A673 (cell line): ENCODE results near the gene JPH2. TPM values are rescaled to one million over a fixed set of nuclear protein-coding genes. Genes with fewer than 3 reads are reported as not detected.

Source experiments
- BruUV-seq: library from RNA; stranded (reverse); fragments of 400-500 nt; replicated peaks from 2 replicates; lab custom pipeline; 2021; lab: Mats Ljungman, UMichigan
- CTCF ChIA-PET: fragments of 300-600 bp; sonication (Branson Sonifier 250); formaldehyde crosslinking; loops from one replicate; lab custom pipeline; 2022; ENCODE audit warnings: antibody characterized with exemption; lab: Charles Lee
- POLR2A ChIA-PET: fragments of 300-600 bp; sonication (Branson Sonifier 250); formaldehyde crosslinking; loops from one replicate; lab custom pipeline; 2022; ENCODE audit warnings: antibody characterized with exemption; ENCODE audit not compliant: low non-redundant PET; lab: Charles Lee
- DNase-seq: peaks from one replicate; pipeline ENCODE4 v3.0.0-alpha.2; 2015; ENCODE audit warnings: low spot score
- H3K27ac ChIP-seq: fragments of 200-600 bp; sonication (generic); 2 replicates; pipeline ENCODE4 v1.5.1; 2016; ENCODE audit warnings: mixed run types, low read depth, mild to moderate bottlenecking, mixed read lengths, antibody characterized with exemption, low read length; ENCODE audit not compliant: poor library complexity, severe bottlenecking
- H3K27me3 ChIP-seq: fragments of 200-600 bp; sonication (generic); replicated peaks from 2 replicates; pipeline ENCODE4 v1.6.1; 2017; ENCODE audit warnings: mixed run types, low read depth, mild to moderate bottlenecking, mixed read lengths, antibody characterized with exemption, low read length; ENCODE audit not compliant: insufficient read depth, poor library complexity
- H3K36me3 ChIP-seq: fragments of 200-600 bp; sonication (generic); 2 replicates; pipeline ENCODE4 v1.6.1; 2016; ENCODE audit warnings: mixed run types, mild to moderate bottlenecking, mixed read lengths, antibody characterized with exemption, low read length; ENCODE audit not compliant: insufficient read depth, poor library complexity, severe bottlenecking
- H3K4me1 ChIP-seq: fragments of 200-600 bp; sonication (generic); 2 replicates; pipeline ENCODE4 v1.6.1; 2017; ENCODE audit warnings: mixed run types, mild to moderate bottlenecking, mixed read lengths, antibody characterized with exemption, low read length; ENCODE audit not compliant: insufficient read depth, poor library complexity, severe bottlenecking
- H3K4me3 ChIP-seq: fragments of 200-600 bp; sonication (generic); 2 replicates; pipeline ENCODE4 v1.5.1; 2016; ENCODE audit warnings: low read depth, mixed run types, mild to moderate bottlenecking, mixed read lengths, low read length; ENCODE audit not compliant: poor library complexity, severe bottlenecking
- H3K9me3 ChIP-seq: fragments of 200-600 bp; sonication (generic); 2 replicates; pipeline ENCODE4 v1.6.1; 2016; ENCODE audit warnings: mixed run types, low read depth, mild to moderate bottlenecking, mixed read lengths, antibody characterized with exemption, low read length; ENCODE audit not compliant: poor library complexity, severe bottlenecking
- CTCF ChIP-seq: fragments of 300-800, 200-600 bp; sonication (generic); conservative IDR thresholded peaks from 2 replicates; pipeline ENCODE4 v1.5.1; 2017; ENCODE audit warnings: low read depth, mild to moderate bottlenecking, antibody characterized with exemption, low read length, moderate library complexity, mixed read lengths
- EZH2 ChIP-seq: fragments of 200-600 bp; sonication (generic); IDR thresholded peaks from 2 replicates; pipeline ENCODE4 v1.6.1; 2017; ENCODE audit warnings: borderline replicate concordance, low read depth, mild to moderate bottlenecking, mixed read lengths, antibody characterized with exemption, low read length; ENCODE audit not compliant: poor library complexity, severe bottlenecking
- intact Hi-C: fragments of 100-400 bp; cut with micrococcal nuclease; formaldehyde crosslinking; loops from one replicate; pipeline ENCODE4 v1.10.0; 2022; ENCODE audit not compliant: unreplicated experiment
- total RNA-seq: library from RNA; stranded (reverse); gene quantifications from 2 replicates; pipeline ENCODE4 v1.2.3, GENCODE V29; 2021

Gene JPH2
- total RNA-seq, 1 experiment from 2014 or later, result 1.1 TPM

GRCh38 chr20:44142413-44142812 lies 44.6 kb downstream of the JPH2 start:
- no peak overlapping the region for H3K4me3 ChIP-seq
- no peaks in the 10 kb centered on the region for H3K9me3 ChIP-seq
- no TSS peak for BruUV-seq
- intact Hi-C loops, result no loop called here
- ChIA-PET POLR2A (no interaction called here), CTCF (no interaction called here)
- no peaks in the 10 kb centered on the region for H3K4me1 ChIP-seq
- no peak overlapping the region for H3K27ac ChIP-seq
- H3K27me3 ChIP-seq, result no peaks in the 10 kb centered on the region
- no peak for TF ChIP-seq EZH2
- no peak for TF ChIP-seq CTCF
- no peak for DNase-seq
- no peaks in the 10 kb centered on the region for H3K36me3 ChIP-seq

- ChIA-PET POLR2A (no interaction called here), CTCF (interaction anchor here (1.1 to 1.2 kb wide), 2 partner anchors 25 to 48 kb away, joined by 3 to 4 read pairs; no protein-coding TSS in a partner anchor)
- intact Hi-C loops, result no loop called here
- DNase-seq, result no peak
- no peaks in the 10 kb centered on the region for H3K36me3 ChIP-seq
- H3K27me3 ChIP-seq, result no peaks in the 10 kb centered on the region
- H3K4me3 ChIP-seq, result no peak overlapping the region
- BruUV-seq, result no TSS peak
- H3K9me3 ChIP-seq, result no peaks in the 10 kb centered on the region
- no peaks in the 10 kb centered on the region for H3K4me1 ChIP-seq
- H3K27ac ChIP-seq, result no peak overlapping the region
- no peak for TF ChIP-seq EZH2
These were observed 45.1 kb downstream of the JPH2 start for GRCh38 chr20:44141873-44142272.

- no peak for DNase-seq
- Histone ChIP-seq H3K36me3 (no peaks in the 10 kb centered on the region), H3K9me3 (no peaks in the 10 kb centered on the region), H3K27me3 (no peaks in the 10 kb centered on the region), H3K4me3 (no peak overlapping the region), H3K4me1 (no peaks in the 10 kb centered on the region), H3K27ac (no peak overlapping the region)
- BruUV-seq, result no TSS peak
- CTCF ChIA-PET, result no interaction called here
- TF ChIP-seq EZH2 (no peak), CTCF (no peak)
- intact Hi-C loops, result no loop called here
- POLR2A ChIA-PET, result no interaction called here
These were observed 48.1 kb downstream of the JPH2 start for GRCh38 chr20:44138867-44139266.

GRCh38 chr20:44137266-44137801 lies 49.7 kb downstream of the JPH2 start:
- no peak for TF ChIP-seq CTCF
- no peak for TF ChIP-seq EZH2
- DNase-seq, result no peak
- Histone ChIP-seq H3K27me3 (no peaks in the 10 kb centered on the region), H3K9me3 (no peaks in the 10 kb centered on the region), H3K4me1 (no peaks in the 10 kb centered on the region), H3K36me3 (no peaks in the 10 kb centered on the region), H3K4me3 (no peak overlapping the region), H3K27ac (no peak overlapping the region)
- POLR2A ChIA-PET, result no interaction called here
- intact Hi-C loops, result no loop called here
- BruUV-seq, result no TSS peak
- CTCF ChIA-PET, result no interaction called here
